Neural cell (in vitro differentiated cells): Measurements from ENCODE around the gene OR52M1. TPM values are rescaled to one million over a fixed set of nuclear protein-coding genes. Genes with fewer than 3 reads are reported as not detected.

ENCODE experiments used
- H2AFZ ChIP-seq: fragments of 200-600, 300-800 bp; sonication (generic), shearing (Covaris generic); 2 replicates; pipeline ENCODE4 v1.6.0; 2014; ENCODE audit warnings: low read depth, mild to moderate bottlenecking, antibody characterized with exemption, low read length, moderate library complexity
- H3F3A ChIP-seq: fragments of 200-600 bp; shearing (Covaris generic); 2 replicates; pipeline ENCODE4 v1.6.1; 2016; ENCODE audit warnings: mild to moderate bottlenecking, moderate library complexity, mixed read lengths, antibody characterized with exemption, low read length; ENCODE audit not compliant: insufficient read depth, poor library complexity, severe bottlenecking
- H3K27ac ChIP-seq: fragments of 200-600, 300-800 bp; sonication (generic), shearing (Covaris generic); 2 replicates; pipeline ENCODE4 v1.5.1; 2014; ENCODE audit warnings: mild to moderate bottlenecking, low read length, moderate library complexity
- H3K27me3 ChIP-seq: fragments of 300-800, 200-600 bp; sonication (generic), shearing (Covaris generic); 2 replicates; pipeline ENCODE4 v1.6.0; 2014; ENCODE audit warnings: mild to moderate bottlenecking, low read depth, low read length, moderate library complexity; ENCODE audit not compliant: insufficient read depth
- H3K36me3 ChIP-seq: fragments of 300-800, 200-600 bp; sonication (generic), shearing (Covaris generic); 2 replicates; pipeline ENCODE4 v1.5.1; 2014; ENCODE audit warnings: mild to moderate bottlenecking, antibody characterized with exemption, low read length, moderate library complexity; ENCODE audit not compliant: insufficient read depth
- H3K4me2 ChIP-seq: fragments of 300-800, 200-600 bp; sonication (generic), shearing (Covaris generic); 2 replicates; pipeline ENCODE4 v1.6.0; 2014; ENCODE audit warnings: mild to moderate bottlenecking, low read length
- H3K4me3 ChIP-seq: fragments of 300-800, 200-600 bp; sonication (generic), shearing (Covaris generic); 2 replicates; pipeline ENCODE4 v1.5.1; 2014; ENCODE audit warnings: mild to moderate bottlenecking, low read length, moderate library complexity
- H3K79me2 ChIP-seq: fragments of 200-600 bp; shearing (Covaris generic); replicated peaks from 2 replicates; pipeline ENCODE4 v1.6.0; 2014; ENCODE audit warnings: mild to moderate bottlenecking, low read length, moderate library complexity; ENCODE audit not compliant: insufficient read depth
- H3K9ac ChIP-seq: fragments of 300-800, 200-600 bp; sonication (generic), shearing (Covaris generic); 2 replicates; pipeline ENCODE4 v1.6.1; 2016; ENCODE audit warnings: mild to moderate bottlenecking, low read length, mixed read lengths
- H3K9me2 ChIP-seq: fragments of 200-600 bp; shearing (Covaris generic); 2 replicates; pipeline ENCODE4 v1.6.1; 2016; ENCODE audit warnings: mild to moderate bottlenecking, low read length, mixed read lengths; ENCODE audit not compliant: insufficient read depth
- H3K9me3 ChIP-seq: fragments of 200-600, 300-800 bp; sonication (generic), shearing (Covaris generic); 2 replicates; pipeline ENCODE4 v1.6.1; 2016; ENCODE audit warnings: mild to moderate bottlenecking, mixed run types, low read length, moderate library complexity, mixed read lengths
- H4K20me1 ChIP-seq: fragments of 200-600 bp; shearing (Covaris generic); 2 replicates; pipeline ENCODE4 v1.6.1; 2016; ENCODE audit warnings: mild to moderate bottlenecking, mixed run types; ENCODE audit not compliant: insufficient read depth
- EP300 ChIP-seq: fragments of 450-650 bp; conservative IDR thresholded peaks from 2 replicates; pipeline ENCODE4 v1.6.1; 2014; ENCODE audit warnings: antibody characterized with exemption, mild to moderate bottlenecking, moderate library complexity; ENCODE audit not compliant: poor library complexity, severe bottlenecking
- EZH2 ChIP-seq: fragments of 200-600, 300-800 bp; shearing (Covaris generic), sonication (generic); IDR thresholded peaks from 2 replicates; pipeline ENCODE4 v1.6.1; 2014; ENCODE audit warnings: antibody characterized with exemption, low read length, borderline replicate concordance, mild to moderate bottlenecking; ENCODE audit not compliant: insufficient read depth, poor library complexity, severe bottlenecking
- MXI1 ChIP-seq: fragments of 450-650 bp; conservative IDR thresholded peaks from 2 replicates; pipeline ENCODE4 v1.6.1; 2014; ENCODE audit warnings: antibody characterized with exemption, mild to moderate bottlenecking; ENCODE audit not compliant: poor library complexity, severe bottlenecking
- POLR2AphosphoS5 ChIP-seq: IDR thresholded peaks from 2 replicates; pipeline ENCODE4 v1.6.1; 2012
- RAD21 ChIP-seq: fragments of 450-650 bp; conservative IDR thresholded peaks from 2 replicates; pipeline ENCODE4 v1.6.1; 2014; ENCODE audit warnings: antibody characterized with exemption, mild to moderate bottlenecking, moderate library complexity
- SMC3 ChIP-seq: fragments of 450-650 bp; conservative IDR thresholded peaks from 2 replicates; pipeline ENCODE4 v1.6.1; 2014; ENCODE audit warnings: antibody characterized with exemption, mild to moderate bottlenecking, moderate library complexity; ENCODE audit not compliant: poor library complexity
- TAF1 ChIP-seq: IDR thresholded peaks from 2 replicates; pipeline ENCODE4 v1.6.1; 2012; ENCODE audit warnings: low read depth
- polyA plus RNA-seq: library from polyadenylated mRNA; depleted of rRNA; stranded (reverse); fragments of >200 nt; gene quantifications from 2 replicates; pipeline ENCODE4 v1.2.3, GENCODE V29; 2014
- TF ChIP-seq, protein P1 (sequence below): fragments of 450-650 bp; IDR thresholded peaks from 2 replicates; pipeline ENCODE4 v1.5.1; 2014; ENCODE audit warnings: antibody characterized with exemption, mild to moderate bottlenecking, moderate library complexity; ENCODE audit not compliant: poor library complexity, severe bottlenecking
- TF ChIP-seq, protein P2 (sequence below): IDR thresholded peaks from 2 replicates; pipeline ENCODE4 v1.6.1; 2012; ENCODE audit warnings: borderline replicate concordance

OR52M1 gene
- polyA plus RNA-seq, 1 donor from 2014 or later = not detected

DNA sequence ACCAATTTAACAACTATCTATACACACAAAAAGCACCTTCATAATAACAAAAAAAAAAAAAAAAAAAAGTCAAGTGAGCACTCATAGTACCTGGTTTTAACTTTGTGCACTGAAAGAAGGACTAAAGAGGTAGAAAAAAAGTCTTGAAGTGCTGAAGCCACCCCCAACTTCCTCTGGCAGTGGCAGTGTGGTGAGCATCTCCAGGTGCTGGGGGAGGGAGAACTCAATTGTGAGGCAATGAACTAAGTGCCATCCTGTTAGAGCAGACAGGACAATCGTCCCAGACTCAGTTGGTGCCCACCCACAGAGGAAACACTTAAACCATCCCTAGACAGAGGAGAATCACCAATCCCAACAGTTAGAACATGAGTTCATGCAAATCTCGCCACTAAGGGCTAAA lies 22.7 kb upstream of the OR52M1 start:
- H3K4me3 ChIP-seq = no peak overlapping the region
- no peak overlapping the region for H3K4me2 ChIP-seq
- no peaks in the 10 kb centered on the region for H3K79me2 ChIP-seq
- H3K36me3 ChIP-seq = no peaks in the 10 kb centered on the region
- H3K27ac ChIP-seq = no peak overlapping the region
- H3K9ac ChIP-seq = no peak overlapping the region
- H2AFZ ChIP-seq = no peak overlapping the region
- H3K27me3 ChIP-seq = no peaks in the 10 kb centered on the region
- no peaks in the 10 kb centered on the region for H3K9me2 ChIP-seq
- TF ChIP-seq, protein P1, sequence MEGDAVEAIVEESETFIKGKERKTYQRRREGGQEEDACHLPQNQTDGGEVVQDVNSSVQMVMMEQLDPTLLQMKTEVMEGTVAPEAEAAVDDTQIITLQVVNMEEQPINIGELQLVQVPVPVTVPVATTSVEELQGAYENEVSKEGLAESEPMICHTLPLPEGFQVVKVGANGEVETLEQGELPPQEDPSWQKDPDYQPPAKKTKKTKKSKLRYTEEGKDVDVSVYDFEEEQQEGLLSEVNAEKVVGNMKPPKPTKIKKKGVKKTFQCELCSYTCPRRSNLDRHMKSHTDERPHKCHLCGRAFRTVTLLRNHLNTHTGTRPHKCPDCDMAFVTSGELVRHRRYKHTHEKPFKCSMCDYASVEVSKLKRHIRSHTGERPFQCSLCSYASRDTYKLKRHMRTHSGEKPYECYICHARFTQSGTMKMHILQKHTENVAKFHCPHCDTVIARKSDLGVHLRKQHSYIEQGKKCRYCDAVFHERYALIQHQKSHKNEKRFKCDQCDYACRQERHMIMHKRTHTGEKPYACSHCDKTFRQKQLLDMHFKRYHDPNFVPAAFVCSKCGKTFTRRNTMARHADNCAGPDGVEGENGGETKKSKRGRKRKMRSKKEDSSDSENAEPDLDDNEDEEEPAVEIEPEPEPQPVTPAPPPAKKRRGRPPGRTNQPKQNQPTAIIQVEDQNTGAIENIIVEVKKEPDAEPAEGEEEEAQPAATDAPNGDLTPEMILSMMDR = no peak
- TF ChIP-seq, protein P2, sequence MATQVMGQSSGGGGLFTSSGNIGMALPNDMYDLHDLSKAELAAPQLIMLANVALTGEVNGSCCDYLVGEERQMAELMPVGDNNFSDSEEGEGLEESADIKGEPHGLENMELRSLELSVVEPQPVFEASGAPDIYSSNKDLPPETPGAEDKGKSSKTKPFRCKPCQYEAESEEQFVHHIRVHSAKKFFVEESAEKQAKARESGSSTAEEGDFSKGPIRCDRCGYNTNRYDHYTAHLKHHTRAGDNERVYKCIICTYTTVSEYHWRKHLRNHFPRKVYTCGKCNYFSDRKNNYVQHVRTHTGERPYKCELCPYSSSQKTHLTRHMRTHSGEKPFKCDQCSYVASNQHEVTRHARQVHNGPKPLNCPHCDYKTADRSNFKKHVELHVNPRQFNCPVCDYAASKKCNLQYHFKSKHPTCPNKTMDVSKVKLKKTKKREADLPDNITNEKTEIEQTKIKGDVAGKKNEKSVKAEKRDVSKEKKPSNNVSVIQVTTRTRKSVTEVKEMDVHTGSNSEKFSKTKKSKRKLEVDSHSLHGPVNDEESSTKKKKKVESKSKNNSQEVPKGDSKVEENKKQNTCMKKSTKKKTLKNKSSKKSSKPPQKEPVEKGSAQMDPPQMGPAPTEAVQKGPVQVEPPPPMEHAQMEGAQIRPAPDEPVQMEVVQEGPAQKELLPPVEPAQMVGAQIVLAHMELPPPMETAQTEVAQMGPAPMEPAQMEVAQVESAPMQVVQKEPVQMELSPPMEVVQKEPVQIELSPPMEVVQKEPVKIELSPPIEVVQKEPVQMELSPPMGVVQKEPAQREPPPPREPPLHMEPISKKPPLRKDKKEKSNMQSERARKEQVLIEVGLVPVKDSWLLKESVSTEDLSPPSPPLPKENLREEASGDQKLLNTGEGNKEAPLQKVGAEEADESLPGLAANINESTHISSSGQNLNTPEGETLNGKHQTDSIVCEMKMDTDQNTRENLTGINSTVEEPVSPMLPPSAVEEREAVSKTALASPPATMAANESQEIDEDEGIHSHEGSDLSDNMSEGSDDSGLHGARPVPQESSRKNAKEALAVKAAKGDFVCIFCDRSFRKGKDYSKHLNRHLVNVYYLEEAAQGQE = no peak
- no peak for TF ChIP-seq POLR2AphosphoS5
- TF ChIP-seq TAF1 = no peak
- no peak for TF ChIP-seq RAD21
- TF ChIP-seq EP300 = no peak
- no peak for TF ChIP-seq MXI1
- TF ChIP-seq EZH2 = no peak
- no peak for TF ChIP-seq SMC3
- no peaks in the 10 kb centered on the region for H3F3A ChIP-seq
- no peaks in the 10 kb centered on the region for H4K20me1 ChIP-seq
- no peaks in the 10 kb centered on the region for H3K9me3 ChIP-seq

DNA sequence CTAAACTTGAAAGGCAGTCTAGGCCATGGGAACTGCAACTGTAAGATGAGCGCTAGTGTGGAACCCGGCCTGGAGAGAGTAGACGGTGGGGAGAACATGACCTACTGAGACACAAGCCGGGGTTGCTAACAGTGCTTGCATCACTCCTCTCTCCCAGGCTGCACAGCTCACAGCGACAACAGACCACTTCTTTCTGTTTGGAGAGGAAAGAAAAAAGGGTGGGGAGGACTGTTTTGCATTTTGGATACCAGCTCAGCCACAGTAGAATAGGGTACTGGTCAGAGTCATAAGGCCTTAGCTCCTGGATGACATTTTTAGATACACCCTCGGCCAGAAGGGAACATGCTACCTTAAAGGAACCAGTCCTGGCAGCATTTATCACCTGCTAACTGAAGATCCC lies 22.2 kb upstream of the OR52M1 start:
- H3K27ac ChIP-seq = no peak overlapping the region
- H3K9me3 ChIP-seq = no peaks in the 10 kb centered on the region
- no peaks in the 10 kb centered on the region for H3K27me3 ChIP-seq
- H4K20me1 ChIP-seq = no peaks in the 10 kb centered on the region
- no peaks in the 10 kb centered on the region for H3K9me2 ChIP-seq
- no peak overlapping the region for H3K4me2 ChIP-seq
- no peak for TF ChIP-seq TAF1
- TF ChIP-seq EP300 = no peak
- H3K9ac ChIP-seq = no peak overlapping the region
- no peak overlapping the region for H2AFZ ChIP-seq
- H3F3A ChIP-seq = no peaks in the 10 kb centered on the region
- no peaks in the 10 kb centered on the region for H3K79me2 ChIP-seq
- no peaks in the 10 kb centered on the region for H3K36me3 ChIP-seq
- H3K4me3 ChIP-seq = no peak overlapping the region

DNA sequence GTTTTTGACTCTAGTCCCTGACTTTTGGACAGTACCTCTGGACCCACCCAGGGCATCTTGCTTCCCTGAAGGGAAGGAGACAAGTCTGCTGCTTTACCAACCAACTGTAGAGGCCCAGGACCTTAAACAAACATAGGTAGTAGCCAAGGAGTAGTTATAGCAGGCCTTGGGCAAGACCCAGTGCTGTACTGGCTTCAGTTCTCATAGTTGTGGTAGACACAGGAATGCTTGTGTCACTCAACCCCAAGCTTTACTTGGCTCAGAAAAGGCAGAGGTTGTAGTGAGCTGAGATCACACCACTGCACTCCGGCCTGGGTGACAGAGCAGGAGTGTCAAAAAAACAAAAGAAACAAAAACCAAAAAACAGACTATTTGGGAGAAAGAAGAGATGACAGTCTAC lies 21.3 kb upstream of the OR52M1 start:
- TF ChIP-seq TAF1 (no peak), RAD21 (no peak), EZH2 (no peak), MXI1 (no peak), SMC3 (no peak), EP300 (no peak), POLR2AphosphoS5 (no peak)
- TF ChIP-seq, protein P1 = no peak
- TF ChIP-seq, protein P2 = no peak
- Histone ChIP-seq H3K27me3 (no peaks in the 10 kb centered on the region), H2AFZ (no peak overlapping the region), H3K36me3 (no peaks in the 10 kb centered on the region), H3K9ac (no peak overlapping the region), H3K27ac (no peak overlapping the region), H3K4me3 (no peak overlapping the region), H3K79me2 (no peaks in the 10 kb centered on the region), H4K20me1 (no peaks in the 10 kb centered on the region), H3K9me3 (no peaks in the 10 kb centered on the region), H3F3A (no peaks in the 10 kb centered on the region), H3K9me2 (no peaks in the 10 kb centered on the region), H3K4me2 (no peak overlapping the region)
